Heart left ventricle (tissue), 16 donors: ENCODE results near the gene C5orf47. TPM values are rescaled to one million over a fixed set of nuclear protein-coding genes. Genes with fewer than 3 reads are reported as not detected.

Source experiments
- ATAC-seq, 4 donors: fragments of 200-7000 bp; cut with Tn5 transposase; one replicate each; pipeline ENCODE4 v1.9.1; 2020 to 2022; ENCODE audit warnings: moderate library complexity in 4 of 4, mild to moderate bottlenecking in 3 of 4, moderate number of reproducible peaks in 1 of 4
- DNase-seq, 5 donors: peaks; one replicate each; pipeline ENCODE4 v3.0.0-alpha.2; 2020
- H3K27ac ChIP-seq, 12 donors: fragments of 200-600 bp; sonication (generic) in 4 of 12; one replicate each; pipeline versions ENCODE4 v1.5.0 to v1.8.0; 2016 to 2022; ENCODE audit warnings: mild to moderate bottlenecking in 2 of 12
- H3K27me3 ChIP-seq, 9 donors: fragments of 200-600 bp; sonication (generic) in 2 of 9; one replicate each; pipeline versions ENCODE4 v1.5.1 to v1.8.0; 2016 to 2022; ENCODE audit warnings: mild to moderate bottlenecking in 3 of 9
- H3K36me3 ChIP-seq, 9 donors: fragments of 200-600 bp; sonication (generic) in 2 of 9; one replicate each; pipeline versions ENCODE4 v1.5.0 to v1.8.0; 2018 to 2022; ENCODE audit warnings: mild to moderate bottlenecking in 2 of 9
- H3K4me1 ChIP-seq, 12 donors: fragments of 200-600 bp; sonication (generic) in 4 of 12; one replicate each; pipeline versions ENCODE4 v1.5.0 to v1.8.0; 2016 to 2022; ENCODE audit warnings: mild to moderate bottlenecking in 3 of 12
- H3K4me3 ChIP-seq, 12 donors: fragments of 200-600 bp; sonication (generic) in 4 of 12; one replicate each; pipeline versions ENCODE4 v1.5.0 to v1.8.0; 2017 to 2022; ENCODE audit warnings: mild to moderate bottlenecking in 9 of 12, moderate library complexity in 4 of 12
- H3K9me3 ChIP-seq, 12 donors: fragments of 200-600 bp; sonication (generic) in 4 of 12; one replicate each; pipeline versions ENCODE4 v1.5.0 to v1.8.0; 2016 to 2022; ENCODE audit warnings: mild to moderate bottlenecking in 1 of 12
- POLR2A ChIP-seq, 2 donors: fragments of 450-650 bp; IDR thresholded peaks; one replicate each; pipeline ENCODE4 v1.6.1; 2017; ENCODE audit warnings: antibody characterized with exemption in 2 of 2, mild to moderate bottlenecking in 2 of 2, moderate library complexity in 2 of 2
- WGBS, 4 donors: extraction: QIAGEN DNeasy Blood & Tissue Kit in 2 of 4; methylation state at CpG; one replicate each; pipeline versions ENCODE4 v1.1.5 to v1.1.7; 2013 to 2018; 5-methylcytosine and 5-hydroxymethylcytosine counted together
- intact Hi-C, 10 donors: fragments of 100-400 bp; cut with DNase I; formaldehyde crosslinking; loops; one replicate each; pipeline versions ENCODE4 v1.11.1 to v1.14.2; 2022
- polyA plus RNA-seq, 2 donors: library from polyadenylated mRNA; stranded (reverse); fragments of 200-250 nt; gene quantifications; one replicate each; pipeline ENCODE4 v1.2.3, GENCODE V29; 2013
- total RNA-seq, 9 donors: library from RNA; depleted of rRNA in 2 of 9; stranded (reverse); fragments of >200 nt in 2 of 9; fragmentation: NEBNext Ultra II Directional in 3 of 9; extraction: Animal tissue kit (Norgen Biotek cat#: 25700) in 3 of 9; gene quantifications; one replicate each; pipeline versions ENCODE4 v1.1.0 to v1.2.4, GENCODE V29; 2016 to 2023
- TF ChIP-seq, protein P1 (sequence below), 12 donors: fragments of 200-600 bp; sonication (generic) in 4 of 12; IDR thresholded peaks; one replicate each; pipeline versions ENCODE4 v1.5.0 to v1.8.0; 2018 to 2022; ENCODE audit warnings: antibody characterized with exemption in 12 of 12, mild to moderate bottlenecking in 5 of 12
- donor health status: ischemic (EF 13 %, LVEDD 7.1; RV severe dilation, severe dysfunction).
- donor health status: healthy with polysubstance abuse.
- donor health status: DM: no; HTN: yes; CAD: no.
- donor health status: DM: no; HTN: no; CAD: no.
- donor health status: ischemic (EF 25% LVEDD 6.9; RV normal size, moderate dysfunction).
- donor health status: ischemic (EF 25% LVEDD 5.7; RV mildly dilated, moderate dysfunction).
- donor health status: healthy.
- donor health status: DM: yes; HTN: yes; CAD: no.
- donor health status: ischemic (EF 35%, LVEDD 5.7; RV mildly dilated, moderate dysfunction).
- donor health status: nonischemic (EF 11% LVEDD 7.7; RV severe dilation, severe dysfunction).
- donor health status: DM: yes; HTN: yes; CAD: no.
- donor health status: PGD.
- donor health status: ischemic (EF 29% LVEDD 5.4; RV normal size, mild dysfunction).
- donor health status: nonischemic (EF 23%, LVEDD 6.1; RV moderate dilation, normal function).

Gene C5orf47
- total and polyA plus RNA-seq, 11 donors = 0.12 to 0.58 (median 0.15) TPM; not detected in 7

DNA sequence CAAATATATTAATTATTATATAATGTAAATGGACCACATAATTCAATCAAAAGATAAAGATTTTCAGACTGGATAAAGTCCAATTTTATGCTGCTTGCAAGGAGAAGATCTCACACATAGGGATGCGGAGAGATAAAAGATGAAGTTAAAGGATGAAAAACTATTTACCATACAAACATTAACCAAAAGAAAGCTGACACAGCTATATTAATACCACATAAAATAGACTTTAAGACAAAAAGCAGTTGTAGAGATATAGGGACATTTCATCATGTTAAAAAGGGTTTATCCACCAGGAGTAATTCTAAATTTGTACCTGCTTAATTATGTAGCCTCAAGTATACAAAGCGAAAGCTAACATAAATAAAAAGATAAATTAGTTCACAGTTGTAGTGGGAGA lies 41.3 kb downstream of the C5orf47 start:
- Histone ChIP-seq H3K4me3 (no peak overlapping the region), H3K4me1 (no peaks in the 10 kb centered on the region), H3K9me3 (peaks cover 0 to 34% (median 7%) of the 10 kb centered on the region in 12 donors), H3K27ac (no peak overlapping the region), H3K36me3 (no peaks in the 10 kb centered on the region), H3K27me3 (no peaks in the 10 kb centered on the region)
- intact Hi-C loops = no loop called here
- no peak for TF ChIP-seq POLR2A (IDR thresholded peaks at IDR 0.05)
- TF ChIP-seq, protein P1, sequence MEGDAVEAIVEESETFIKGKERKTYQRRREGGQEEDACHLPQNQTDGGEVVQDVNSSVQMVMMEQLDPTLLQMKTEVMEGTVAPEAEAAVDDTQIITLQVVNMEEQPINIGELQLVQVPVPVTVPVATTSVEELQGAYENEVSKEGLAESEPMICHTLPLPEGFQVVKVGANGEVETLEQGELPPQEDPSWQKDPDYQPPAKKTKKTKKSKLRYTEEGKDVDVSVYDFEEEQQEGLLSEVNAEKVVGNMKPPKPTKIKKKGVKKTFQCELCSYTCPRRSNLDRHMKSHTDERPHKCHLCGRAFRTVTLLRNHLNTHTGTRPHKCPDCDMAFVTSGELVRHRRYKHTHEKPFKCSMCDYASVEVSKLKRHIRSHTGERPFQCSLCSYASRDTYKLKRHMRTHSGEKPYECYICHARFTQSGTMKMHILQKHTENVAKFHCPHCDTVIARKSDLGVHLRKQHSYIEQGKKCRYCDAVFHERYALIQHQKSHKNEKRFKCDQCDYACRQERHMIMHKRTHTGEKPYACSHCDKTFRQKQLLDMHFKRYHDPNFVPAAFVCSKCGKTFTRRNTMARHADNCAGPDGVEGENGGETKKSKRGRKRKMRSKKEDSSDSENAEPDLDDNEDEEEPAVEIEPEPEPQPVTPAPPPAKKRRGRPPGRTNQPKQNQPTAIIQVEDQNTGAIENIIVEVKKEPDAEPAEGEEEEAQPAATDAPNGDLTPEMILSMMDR (IDR thresholded peaks at IDR 0.05) = no peak
- 90 to 95% (median 92%) methylated on average over 2 of the region's 2 CpGs for WGBS, 4 donors
- DNase-seq (no peak), ATAC-seq (no peak)

DNA sequence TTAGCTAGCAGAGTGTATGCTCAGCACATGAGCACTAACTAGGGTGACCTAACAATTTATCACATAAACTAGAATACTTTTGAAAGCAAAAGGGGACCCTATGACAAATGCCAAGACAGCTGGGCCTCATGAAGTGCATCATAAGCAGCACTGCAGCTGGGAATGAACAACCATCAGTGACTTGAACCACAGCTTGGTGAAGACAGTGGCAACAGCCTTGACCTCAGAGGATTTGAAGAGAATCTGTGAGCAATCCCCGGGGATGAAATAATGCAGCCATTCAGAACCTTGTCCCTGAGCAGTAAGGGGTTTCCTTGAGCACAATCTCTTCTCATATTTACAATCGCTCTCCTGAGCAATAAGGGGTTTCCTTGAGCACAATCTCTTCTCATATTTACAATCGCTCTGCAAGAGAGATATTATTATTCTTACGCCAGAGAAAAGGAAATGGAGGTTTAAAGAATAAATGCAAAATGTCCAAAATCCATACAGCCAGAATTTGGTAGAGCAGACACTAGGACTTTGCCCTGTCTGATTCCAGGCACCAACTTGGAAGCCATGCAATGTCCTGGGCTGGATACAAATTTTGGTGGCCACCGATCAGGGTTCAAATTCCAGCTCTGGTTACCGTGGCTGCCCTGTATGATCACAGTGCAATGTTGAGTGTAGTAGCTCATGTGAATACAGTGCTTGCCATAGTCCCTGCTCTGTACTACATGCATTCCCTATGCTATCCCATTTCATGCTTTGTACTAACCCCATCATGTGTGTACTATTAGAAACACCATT lies 55.7 kb downstream of the C5orf47 start:
- TF ChIP-seq, protein P1 (IDR thresholded peaks at IDR 0.05) = no peak
- TF ChIP-seq POLR2A (IDR thresholded peaks at IDR 0.05) = no peak
- no peak overlapping the region for H3K4me3 ChIP-seq
- DNase-seq (no peak), ATAC-seq (peak in 1 of 4 donors; percentile 10)
- no peak overlapping the region for H3K27ac ChIP-seq
- intact Hi-C loops = loop anchor here (1.0 to 5.0 kb wide), 5 partner anchors 268 to 273 kb away; no protein-coding TSS in a partner anchor
- WGBS, 4 donors = 82 to 86% (median 85%) methylated on average over 6 of the region's 6 CpGs
- H3K9me3 ChIP-seq = no peaks in the 10 kb centered on the region
- no peaks in the 10 kb centered on the region for H3K36me3 ChIP-seq
- H3K4me1 ChIP-seq = no peaks in the 10 kb centered on the region
- peaks cover 0 to 10% (median 0%) of the 10 kb centered on the region in 9 donors for H3K27me3 ChIP-seq

- intact Hi-C loops = loop anchor here (1.0 to 5.0 kb wide), 5 partner anchors 267 to 272 kb away; no protein-coding TSS in a partner anchor
- WGBS, 4 donors = 3 to 6% (median 4%) methylated on average over 17 of the region's 17 CpGs
- Histone ChIP-seq H3K27ac (no peak within 1 kb of the TSS), H3K4me3 (no peak within 1 kb of the TSS), H3K9me3 (no peaks in the 10 kb centered on the region), H3K36me3 (no peaks in the 10 kb centered on the region), H3K27me3 (peaks cover 0 to 10% (median 0%) of the 10 kb centered on the region in 9 donors), H3K4me1 (no peaks in the 10 kb centered on the region)
- no peak for TF ChIP-seq POLR2A (IDR thresholded peaks at IDR 0.05)
- TF ChIP-seq, protein P1 (IDR thresholded peaks at IDR 0.05) = peak; percentile 43 to 81 (median 66)
- peak; percentile 78 to 89 (median 87) for DNase-seq
- ATAC-seq = peak; percentile 98 to 100 (median 99)
These were observed 56.6 kb downstream of the C5orf47 start, which contains the start of gene NSG2 for GRCh38 chr5:174045470-174046025. Gene NSG2, plus strand, starts transcription at chr5:174045706. Its CDS starts 1,050 bp downstream, at chr5:174046756.

DNA sequence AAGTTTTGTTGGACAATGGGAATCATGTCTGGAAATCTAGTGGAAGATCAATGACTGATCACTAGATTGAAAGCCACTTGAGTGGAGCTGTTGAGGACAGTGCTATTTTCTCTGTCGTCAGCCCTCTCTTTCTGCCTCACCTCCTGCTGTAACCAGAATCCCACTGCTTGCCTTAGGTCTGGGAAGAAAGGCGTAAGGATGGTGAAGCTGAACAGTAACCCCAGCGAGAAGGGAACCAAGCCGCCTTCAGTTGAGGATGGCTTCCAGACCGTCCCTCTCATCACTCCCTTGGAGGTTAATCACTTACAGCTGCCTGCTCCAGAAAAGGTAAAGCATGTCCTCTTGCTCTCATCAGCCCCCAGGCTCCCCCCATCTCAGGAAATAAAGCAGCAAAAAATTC lies 57.6 kb downstream of the C5orf47 start:
- WGBS, 4 donors = 39 to 59% (median 42%) methylated on average over 5 of the region's 5 CpGs
- H3K9me3 ChIP-seq = no peaks in the 10 kb centered on the region
- intact Hi-C loops = loop anchor here in 1 of 10 donors (5.0 kb wide), 1 partner anchor 266 kb away; no protein-coding TSS in a partner anchor
- H3K27me3 ChIP-seq = peaks cover 0 to 4% (median 0%) of the 10 kb centered on the region in 9 donors
- DNase-seq (no peak), ATAC-seq (no peak)
- H3K36me3 ChIP-seq = no peaks in the 10 kb centered on the region
- H3K4me3 ChIP-seq = no peak overlapping the region
- no peaks in the 10 kb centered on the region for H3K4me1 ChIP-seq
- no peak overlapping the region for H3K27ac ChIP-seq
- TF ChIP-seq, protein P1 (IDR thresholded peaks at IDR 0.05) = no peak
- TF ChIP-seq POLR2A (IDR thresholded peaks at IDR 0.05) = no peak
